Thymus (tissue), 14 donors: ENCODE results near the gene GUK1. TPM values are rescaled to one million over a fixed set of nuclear protein-coding genes. Genes with fewer than 3 reads are reported as not detected.

Experiments used
- DNase-seq, 9 donors: peaks; one replicate each; pipeline ENCODE4 v3.0.0-alpha.2; 2013; ENCODE audit warnings: low spot score in 9 of 9, low read depth in 6 of 9, missing footprints in 1 of 9
- H3K27ac ChIP-seq, 2 donors: one replicate each; pipeline ENCODE4 v1.5.1; 2013; ENCODE audit warnings: control low read depth in 1 of 2, low read depth in 1 of 2, low read length in 1 of 2, mild to moderate bottlenecking in 1 of 2, moderate library complexity in 1 of 2
- H3K27me3 ChIP-seq, 2 donors: one replicate each; pipeline ENCODE4 v1.5.1; 2013; ENCODE audit warnings: low read length in 1 of 2; ENCODE audit not compliant: control insufficient read depth in 2 of 2, insufficient read depth in 1 of 2
- H3K36me3 ChIP-seq, 2 donors: one replicate each; pipeline ENCODE4 v1.5.1; 2013; ENCODE audit warnings: low read length in 1 of 2, mild to moderate bottlenecking in 1 of 2, moderate library complexity in 1 of 2; ENCODE audit not compliant: control insufficient read depth in 2 of 2, insufficient read depth in 2 of 2
- H3K4me1 ChIP-seq, 2 donors: one replicate each; pipeline ENCODE4 v1.5.1; 2013; ENCODE audit warnings: low read length in 2 of 2; ENCODE audit not compliant: control insufficient read depth in 2 of 2, insufficient read depth in 2 of 2
- H3K4me3 ChIP-seq, 2 donors: one replicate each; pipeline ENCODE4 v1.5.1; 2013; ENCODE audit warnings: low read length in 2 of 2, control low read depth in 1 of 2, mild to moderate bottlenecking in 1 of 2
- H3K9me3 ChIP-seq, 2 donors: one replicate each; pipeline ENCODE4 v1.5.1; 2013; ENCODE audit warnings: low read length in 1 of 2, mild to moderate bottlenecking in 1 of 2; ENCODE audit not compliant: control insufficient read depth in 2 of 2, insufficient read depth in 1 of 2
- WGBS: extraction: QIAGEN DNeasy Blood & Tissue Kit; methylation state at CpG from one replicate; pipeline ENCODE4 v1.1.7; 2013; 5-methylcytosine and 5-hydroxymethylcytosine counted together
- long read RNA-seq, 10 donors: transcript quantifications; one replicate each; lab custom pipeline, GENCODE V29; 2026
- polyA plus RNA-seq: library from polyadenylated mRNA; stranded (reverse); fragments of 200-250 nt; gene quantifications from one replicate; pipeline ENCODE4 v1.2.3, GENCODE V29; 2013
- total RNA-seq: library from RNA; stranded (reverse); fragments of 120-200 nt; gene quantifications from one replicate; pipeline ENCODE4 v1.2.4, GENCODE V29; 2013
- donor health status: healthy.

GUK1 gene
- total RNA-seq (313 TPM), polyA plus RNA-seq (370 TPM)
- long read RNA-seq, donor 1, transcript GUK1-210 (8 exons, 990 nt): major isoform, 14 of 16 reads
- long read RNA-seq, donor 1, partial matches to known transcripts: 0 of 16 reads
- long read RNA-seq, donor 1, other reads (novel, unspliced or antisense): 0 of 16 reads
- long read RNA-seq, donor 2, transcript GUK1-202 (7 exons, 940 nt): minor isoform, 147 of 574 reads
- long read RNA-seq, donor 2, transcript GUK1-208 (7 exons, 842 nt): minor isoform, 9 of 574 reads
- long read RNA-seq, donor 2, transcript GUK1-210 (8 exons, 990 nt): major isoform, 216 of 574 reads
- long read RNA-seq, donor 2, transcript GUK1-201 (9 exons, 1,084 nt): minor isoform, 59 of 574 reads
- long read RNA-seq, donor 2, partial matches to known transcripts: 67 of 574 reads
- long read RNA-seq, donor 2, other reads (novel, unspliced or antisense): 48 of 574 reads
- long read RNA-seq, donor 3, transcript GUK1-202 (7 exons, 940 nt): minor isoform, 69 of 371 reads
- long read RNA-seq, donor 3, transcript GUK1-220 (2 exons, 657 nt): minor isoform, 17 of 371 reads
- long read RNA-seq, donor 3, transcript GUK1-210 (8 exons, 990 nt): major isoform, 187 of 371 reads
- long read RNA-seq, donor 3, transcript GUK1-201 (9 exons, 1,084 nt): minor isoform, 26 of 371 reads
- long read RNA-seq, donor 3, partial matches to known transcripts: 37 of 371 reads
- long read RNA-seq, donor 3, other reads (novel, unspliced or antisense): 8 of 371 reads
- long read RNA-seq, donor 4, transcript GUK1-208 (7 exons, 842 nt): minor isoform, 6 of 110 reads
- long read RNA-seq, donor 4, transcript GUK1-210 (8 exons, 990 nt): major isoform, 46 of 110 reads
- long read RNA-seq, donor 4, transcript GUK1-202 (7 exons, 940 nt): minor isoform, 18 of 110 reads
- long read RNA-seq, donor 4, transcript GUK1-201 (9 exons, 1,084 nt): minor isoform, 19 of 110 reads
- long read RNA-seq, donor 4, partial matches to known transcripts: 14 of 110 reads
- long read RNA-seq, donor 4, other reads (novel, unspliced or antisense): 0 of 110 reads
- long read RNA-seq, donor 5, transcript GUK1-202 (7 exons, 940 nt): minor isoform, 49 of 341 reads
- long read RNA-seq, donor 5, transcript GUK1-220 (2 exons, 657 nt): minor isoform, 11 of 341 reads
- long read RNA-seq, donor 5, transcript GUK1-201 (9 exons, 1,084 nt): minor isoform, 30 of 341 reads
- long read RNA-seq, donor 5, transcript GUK1-210 (8 exons, 990 nt): major isoform, 162 of 341 reads
- long read RNA-seq, donor 5, partial matches to known transcripts: 49 of 341 reads
- long read RNA-seq, donor 5, other reads (novel, unspliced or antisense): 17 of 341 reads
- long read RNA-seq, donor 6, transcript GUK1-202 (7 exons, 940 nt): minor isoform, 53 of 205 reads
- long read RNA-seq, donor 6, transcript GUK1-210 (8 exons, 990 nt): major isoform, 91 of 205 reads
- long read RNA-seq, donor 6, transcript GUK1-201 (9 exons, 1,084 nt): minor isoform, 22 of 205 reads
- long read RNA-seq, donor 6, partial matches to known transcripts: 21 of 205 reads
- long read RNA-seq, donor 6, other reads (novel, unspliced or antisense): 0 of 205 reads
- long read RNA-seq, donor 7, transcript GUK1-201 (9 exons, 1,084 nt): minor isoform, 12 of 124 reads
- long read RNA-seq, donor 7, transcript GUK1-202 (7 exons, 940 nt): minor isoform, 8 of 124 reads
- long read RNA-seq, donor 7, transcript GUK1-208 (7 exons, 842 nt): minor isoform, 6 of 124 reads
- long read RNA-seq, donor 7, transcript GUK1-210 (8 exons, 990 nt): major isoform, 70 of 124 reads
- long read RNA-seq, donor 7, partial matches to known transcripts: 13 of 124 reads
- long read RNA-seq, donor 7, other reads (novel, unspliced or antisense): 0 of 124 reads
- long read RNA-seq, donor 8, transcript GUK1-210 (8 exons, 990 nt): major isoform, 42 of 66 reads
- long read RNA-seq, donor 8, transcript GUK1-201 (9 exons, 1,084 nt): minor isoform, 8 of 66 reads
- long read RNA-seq, donor 8, transcript GUK1-202 (7 exons, 940 nt): minor isoform, 5 of 66 reads
- long read RNA-seq, donor 8, partial matches to known transcripts: 5 of 66 reads
- long read RNA-seq, donor 8, other reads (novel, unspliced or antisense): 0 of 66 reads
- long read RNA-seq, donor 9, transcript GUK1-210 (8 exons, 990 nt): major isoform, 59 of 116 reads
- long read RNA-seq, donor 9, transcript GUK1-202 (7 exons, 940 nt): minor isoform, 15 of 116 reads
- long read RNA-seq, donor 9, transcript GUK1-201 (9 exons, 1,084 nt): minor isoform, 7 of 116 reads
- long read RNA-seq, donor 9, partial matches to known transcripts: 26 of 116 reads
- long read RNA-seq, donor 9, other reads (novel, unspliced or antisense): 0 of 116 reads
- long read RNA-seq, donor 10, transcript GUK1-202 (7 exons, 940 nt): minor isoform, 23 of 152 reads
- long read RNA-seq, donor 10, transcript GUK1-210 (8 exons, 990 nt): major isoform, 85 of 152 reads
- long read RNA-seq, donor 10, transcript GUK1-201 (9 exons, 1,084 nt): minor isoform, 22 of 152 reads
- long read RNA-seq, donor 10, transcript GUK1-208 (7 exons, 842 nt): minor isoform, 9 of 152 reads
- long read RNA-seq, donor 10, partial matches to known transcripts: 5 of 152 reads
- long read RNA-seq, donor 10, other reads (novel, unspliced or antisense): 0 of 152 reads

- H3K9me3 ChIP-seq: peaks cover 0 to 14% of the 10 kb centered on the region in 2 donors
- peak within 1 kb of the TSS; percentile 86 to 99 for H3K4me3 ChIP-seq
- peaks cover 46 to 62% of the 10 kb centered on the region in 2 donors for H3K4me1 ChIP-seq
- H3K36me3 ChIP-seq: peaks cover under 1 to 22% of the 10 kb centered on the region in 2 donors
- peaks cover 0 to 2% of the 10 kb centered on the region in 2 donors for H3K27me3 ChIP-seq
- peak; percentile 96 to 100 (median 100) for DNase-seq
- peak within 1 kb of the TSS; percentile 97 to 100 for H3K27ac ChIP-seq
- WGBS: under 1% methylated on average over 95 of the region's 95 CpGs
Measured at GRCh38 chr1:228139931-228140723, at the start of gene GUK1. Gene GUK1 (plus strand): TSS chr1:228140279. CDS start chr1:228140303, 24 bp downstream.

GRCh38 chr1:228090613-228091081 is 49.4 kb upstream of the GUK1 start:
- DNase-seq: no peak
- H3K36me3 ChIP-seq: peaks cover 37 to 47% of the 10 kb centered on the region in 2 donors
- peaks cover 15 to 36% of the 10 kb centered on the region in 2 donors for H3K9me3 ChIP-seq
- peaks cover 32 to 49% of the 10 kb centered on the region in 2 donors for H3K4me1 ChIP-seq
- peak overlapping the region in 1 of 2 donors; percentile 19 for H3K27ac ChIP-seq
- WGBS: 32% methylated on average over 2 of the region's 2 CpGs
- H3K27me3 ChIP-seq: no peaks in the 10 kb centered on the region
- no peak overlapping the region for H3K4me3 ChIP-seq

- Histone ChIP-seq H3K27me3 (no peaks in the 10 kb centered on the region), H3K4me3 (no peak overlapping the region), H3K4me1 (peaks cover 32 to 45% of the 10 kb centered on the region in 2 donors), H3K27ac (no peak overlapping the region), H3K9me3 (peaks cover 15 to 39% of the 10 kb centered on the region in 2 donors), H3K36me3 (peaks cover 36 to 51% of the 10 kb centered on the region in 2 donors)
- 89% methylated on average over 4 of the region's 4 CpGs for WGBS
- no peak for DNase-seq
Measured at GRCh38 chr1:228091084-228091483, 49.0 kb upstream of the GUK1 start.

GRCh38 chr1:228092342-228093049 is 47.6 kb upstream of the GUK1 start:
- no peak for DNase-seq
- 95% methylated on average over 11 of the region's 11 CpGs for WGBS
- Histone ChIP-seq H3K27me3 (no peaks in the 10 kb centered on the region), H3K36me3 (peaks cover 47 to 65% of the 10 kb centered on the region in 2 donors), H3K4me1 (peaks cover 30 to 38% of the 10 kb centered on the region in 2 donors), H3K9me3 (peaks cover 15 to 43% of the 10 kb centered on the region in 2 donors), H3K4me3 (no peak overlapping the region), H3K27ac (no peak overlapping the region)

GRCh38 chr1:228093050-228093906 is 46.8 kb upstream of the GUK1 start:
- no peak for DNase-seq
- Histone ChIP-seq H3K27me3 (no peaks in the 10 kb centered on the region), H3K4me1 (peaks cover 22 to 31% of the 10 kb centered on the region in 2 donors), H3K4me3 (no peak overlapping the region), H3K27ac (no peak overlapping the region), H3K36me3 (peaks cover 47 to 67% of the 10 kb centered on the region in 2 donors), H3K9me3 (peaks cover 15 to 43% of the 10 kb centered on the region in 2 donors)
- 96% methylated on average over 20 of the region's 20 CpGs for WGBS
